Measurements from ENCODE around the gene NRP1. TPM values are rescaled to one million over a fixed set of nuclear protein-coding genes. Genes with fewer than 3 reads are reported as not detected.

Gene NRP1
- total RNA-seq, 1 experiment from 2014 or later: 3.0 TPM

GRCh38 chr10:33273295-33274002 is 61.0 kb downstream of the NRP1 start:
- CTCF ChIA-PET: interaction anchor here (0.9 to 2.3 kb wide), 2 partner anchors 80 to 265 kb away, joined by 3 to 10 read pairs; no protein-coding TSS in a partner anchor
- POLR2A ChIA-PET: no interaction called here
- peak; percentile 69 for ATAC-seq
- TF ChIP-seq MXD4 (CRISPR knock-in tag; IDR thresholded peaks at IDR 0.05; ENCODE audit: borderline replicate concordance) (no peak), ERG (CRISPR knock-in tag; IDR thresholded peaks at IDR 0.05) (no peak), ZNF138 (CRISPR knock-in tag; conservative IDR thresholded peaks at IDR 0.05) (no peak), E2F1 (CRISPR knock-in tag; IDR thresholded peaks at IDR 0.05) (no peak)
- peak; percentile 19 for DNase-seq (ENCODE audit: low spot score)
- no peaks in the 10 kb centered on the region for H3K27me3 Mint-ChIP-seq (ENCODE audit: low read depth)
- no peaks in the 10 kb centered on the region for H3K9me3 Mint-ChIP-seq
- H3K4me3 Mint-ChIP-seq: no peak overlapping the region
- no peaks in the 10 kb centered on the region for H3K36me3 Mint-ChIP-seq
- H3K27ac Mint-ChIP-seq: no peak overlapping the region
- peaks cover 26% of the 10 kb centered on the region for H3K4me1 Mint-ChIP-seq

- ATAC-seq: no peak
- H3K9me3 Mint-ChIP-seq: no peaks in the 10 kb centered on the region
- no peak overlapping the region for H3K4me3 Mint-ChIP-seq
- POLR2A ChIA-PET: no interaction called here
- H3K27ac Mint-ChIP-seq: no peak overlapping the region
- no peaks in the 10 kb centered on the region for H3K27me3 Mint-ChIP-seq (ENCODE audit: low read depth)
- TF ChIP-seq ZSCAN18 (CRISPR knock-in tag; IDR thresholded peaks at IDR 0.05) (no peak), EMX1 (CRISPR knock-in tag; IDR thresholded peaks at IDR 0.05) (no peak), NR1H2 (CRISPR knock-in tag; IDR thresholded peaks at IDR 0.05) (no peak), ESRRA (CRISPR knock-in tag; IDR thresholded peaks at IDR 0.05; ENCODE audit: borderline replicate concordance) (no peak), NR3C1 (CRISPR knock-in tag; conservative IDR thresholded peaks at IDR 0.05; ENCODE audit: low read depth) (no peak), ZNF671 (CRISPR knock-in tag; IDR thresholded peaks at IDR 0.05) (no peak), SMAD4 (CRISPR knock-in tag; IDR thresholded peaks at IDR 0.05) (no peak), CREB1 (CRISPR knock-in tag; IDR thresholded peaks at IDR 0.05) (no peak), ZNF281 (CRISPR knock-in tag; IDR thresholded peaks at IDR 0.05) (no peak), TP53 (CRISPR knock-in tag; IDR thresholded peaks at IDR 0.05) (no peak), CREM (CRISPR knock-in tag; IDR thresholded peaks at IDR 0.05) (no peak)
- H3K36me3 Mint-ChIP-seq: no peaks in the 10 kb centered on the region
- peaks cover 26% of the 10 kb centered on the region for H3K4me1 Mint-ChIP-seq
- DNase-seq (ENCODE audit: low spot score): no peak
- CTCF ChIA-PET: interaction anchor here (0.6 to 2.3 kb wide), 2 partner anchors 80 to 312 kb away, joined by 3 to 10 read pairs; no protein-coding TSS in a partner anchor
Observed at GRCh38 chr10:33272635-33273034, 61.8 kb downstream of the NRP1 start.

- POLR2A ChIA-PET: no interaction called here
- no peak for DNase-seq (ENCODE audit: low spot score)
- peaks cover 26% of the 10 kb centered on the region for H3K4me1 Mint-ChIP-seq
- no peaks in the 10 kb centered on the region for H3K36me3 Mint-ChIP-seq
- H3K9me3 Mint-ChIP-seq: no peaks in the 10 kb centered on the region
- ATAC-seq: no peak
- CTCF ChIA-PET: no interaction called here
- no peaks in the 10 kb centered on the region for H3K27me3 Mint-ChIP-seq (ENCODE audit: low read depth)
- H3K27ac Mint-ChIP-seq: no peak overlapping the region
- H3K4me3 Mint-ChIP-seq: no peak overlapping the region
- TF ChIP-seq AR (CRISPR knock-in tag; IDR thresholded peaks at IDR 0.05) (no peak), TCF7 (CRISPR knock-in tag; IDR thresholded peaks at IDR 0.05; ENCODE audit: low read depth) (no peak), ETV6 (CRISPR knock-in tag; IDR thresholded peaks at IDR 0.05) (no peak), SMAD4 (CRISPR knock-in tag; IDR thresholded peaks at IDR 0.05) (no peak), MYBL2 (CRISPR knock-in tag; IDR thresholded peaks at IDR 0.05) (no peak), NR2C2 (CRISPR knock-in tag; IDR thresholded peaks at IDR 0.05) (no peak), ZNF263 (CRISPR knock-in tag; IDR thresholded peaks at IDR 0.05; ENCODE audit: low read depth) (no peak), IRF2 (CRISPR knock-in tag; IDR thresholded peaks at IDR 0.05; ENCODE audit: borderline replicate concordance, low read depth) (no peak)
Observed at GRCh38 chr10:33271969-33272583, 62.4 kb downstream of the NRP1 start.

All from WTC11 (cell line).